H1 (cell line): ENCODE data around the gene AP4M1. TPM values are rescaled to one million over a fixed set of nuclear protein-coding genes. Genes with fewer than 3 reads are reported as not detected.

Source experiments
- CTCF ChIA-PET: fragments of 300-600 bp; sonication (Branson Sonifier 250); formaldehyde crosslinking; loops from one replicate; lab custom pipeline; 2021; ENCODE audit not compliant: partially characterized antibody; lab: Charles Lee
- POLR2A ChIA-PET: fragments of 300-600 bp; sonication (Branson Sonifier 250); formaldehyde crosslinking; loops from one replicate; lab custom pipeline; 2021; ENCODE audit warnings: inconsistent platforms; ENCODE audit not compliant: partially characterized antibody; lab: Charles Lee
- DNase-seq, 2 experiments: peaks; one replicate each; pipeline versions ENCODE4 v3.0.0 to v3.0.0-alpha.2; 2010 to 2022; ENCODE audit warnings: low spot score in 2 of 2, low read depth in 1 of 2, mixed read lengths in 1 of 2
- FAIRE-seq: peaks from 2 replicates; lab custom pipeline; 2011; peaks lifted over from hg19 to GRCh38; lab: Jason Lieb, UNC
- H2AFZ ChIP-seq: 2 replicates; pipeline ENCODE4 v1.8.1; 2012; ENCODE audit warnings: low read length, inconsistent platforms
- H2AK5ac ChIP-seq: 2 replicates; pipeline ENCODE4 v1.6.1; 2013; ENCODE audit warnings: low read depth, low read length
- H2BK120ac ChIP-seq: replicated peaks from 2 replicates; pipeline ENCODE3; 2013; ENCODE audit warnings: low read depth, low read length, inconsistent platforms
- H2BK12ac ChIP-seq: 2 replicates; pipeline ENCODE4 v1.6.1; 2013; ENCODE audit warnings: low read depth, low read length
- H2BK15ac ChIP-seq: 2 replicates; pipeline ENCODE4 v1.6.1; 2013; ENCODE audit warnings: low read length
- H2BK20ac ChIP-seq: 2 replicates; pipeline ENCODE4 v1.6.1; 2013; ENCODE audit warnings: low read length
- H2BK5ac ChIP-seq: 2 replicates; pipeline ENCODE4 v1.6.1; 2013; ENCODE audit warnings: low read depth, low read length
- H3K14ac ChIP-seq: 2 replicates; pipeline ENCODE4 v1.6.1; 2013; ENCODE audit warnings: inconsistent platforms; ENCODE audit not compliant: insufficient read length
- H3K18ac ChIP-seq: 2 replicates; pipeline ENCODE4 v1.6.1; 2013; ENCODE audit warnings: low read length; ENCODE audit errors: extremely low read depth
- H3K23ac ChIP-seq: 2 replicates; pipeline ENCODE4 v1.6.1; 2013; ENCODE audit warnings: inconsistent platforms; ENCODE audit not compliant: insufficient read length
- H3K23me2 ChIP-seq: 2 replicates; pipeline ENCODE4 v1.6.1; 2013; ENCODE audit warnings: low read depth, low read length
- H3K27ac ChIP-seq: 2 replicates; pipeline ENCODE4 v1.6.1; 2011; ENCODE audit warnings: low read depth, low read length, inconsistent platforms
- H3K27me3 ChIP-seq, 4 experiments: replicated peaks in 1 of 4; 1 replicate in 1 of 4; 2 replicates in 3 of 4; pipeline versions ENCODE4 v1.6.1 to v1.8.1; 2011 to 2013; ENCODE audit warnings: low read length in 3 of 4, mild to moderate bottlenecking in 3 of 4, inconsistent platforms in 2 of 4, mixed read lengths in 2 of 4, moderate library complexity in 1 of 4; ENCODE audit not compliant: control insufficient read depth in 3 of 4, insufficient read depth in 3 of 4; ENCODE audit errors: extremely low read depth in 1 of 4
- H3K36me3 ChIP-seq, 4 experiments: 2 replicates each; pipeline versions ENCODE4 v1.6.1 to v1.8.1; 2011 to 2013; ENCODE audit warnings: mild to moderate bottlenecking in 4 of 4, low read length in 3 of 4, moderate library complexity in 2 of 4, control low read depth in 1 of 4, inconsistent platforms in 1 of 4; ENCODE audit not compliant: insufficient read depth in 4 of 4, control insufficient read depth in 2 of 4
- H3K4ac ChIP-seq: replicated peaks from 2 replicates; pipeline ENCODE3; 2013; ENCODE audit warnings: low read length, low read depth, mixed read lengths, inconsistent platforms; ENCODE audit not compliant: insufficient read length
- H3K4me1 ChIP-seq, 4 experiments: replicated peaks in 1 of 4; 1 replicate in 1 of 4; 2 replicates in 3 of 4; pipeline versions ENCODE4 v1.6.1 to v1.8.1; 2011 to 2013; ENCODE audit warnings: low read length in 3 of 4, inconsistent platforms in 2 of 4, mixed read lengths in 1 of 4; ENCODE audit not compliant: insufficient read depth in 4 of 4, control insufficient read depth in 3 of 4
- H3K4me2 ChIP-seq, 2 experiments: 2 replicates each; pipeline versions ENCODE4 v1.6.1 to v1.8.1; 2011 to 2013; ENCODE audit warnings: low read depth in 2 of 2, low read length in 2 of 2, control low read depth in 1 of 2, inconsistent platforms in 1 of 2, mild to moderate bottlenecking in 1 of 2; ENCODE audit not compliant: insufficient read depth in 1 of 2
- H3K4me3 ChIP-seq, 4 experiments: fragments of 200-600, 300-600 bp in 1 of 4; sonication (generic), shearing (Covaris generic), sonication (Bioruptor Twin) in 1 of 4; 2 replicates each; pipeline versions ENCODE4 v1.5.1 to v1.8.1; 2011 to 2016; ENCODE audit warnings: low read length in 4 of 4, low read depth in 3 of 4, control low read depth in 2 of 4, inconsistent platforms in 2 of 4, mild to moderate bottlenecking in 2 of 4, mixed read lengths in 1 of 4, moderate library complexity in 1 of 4; ENCODE audit not compliant: insufficient read depth in 2 of 4; ENCODE audit errors: extremely low read depth in 1 of 4
- H3K56ac ChIP-seq: replicated peaks from 2 replicates; pipeline ENCODE3; 2013; ENCODE audit warnings: low read depth, mild to moderate bottlenecking, mixed read lengths, low read length, inconsistent platforms; ENCODE audit not compliant: insufficient read length
- H3K79me1 ChIP-seq: 2 replicates; pipeline ENCODE4 v1.6.1; 2013; ENCODE audit warnings: low read depth, low read length, control low read depth
- H3K79me2 ChIP-seq, 2 experiments: 2 replicates each; pipeline versions ENCODE4 v1.6.1 to v1.8.1; 2012 to 2013; ENCODE audit warnings: low read length in 2 of 2, mild to moderate bottlenecking in 2 of 2, inconsistent platforms in 1 of 2; ENCODE audit not compliant: insufficient read depth in 2 of 2, control insufficient read depth in 1 of 2
- H3K9ac ChIP-seq, 4 experiments: replicated peaks in 1 of 4; 1 replicate in 1 of 4; 2 replicates in 3 of 4; pipeline versions ENCODE4 v1.6.1 to v1.8.1; 2011 to 2013; ENCODE audit warnings: low read depth in 3 of 4, low read length in 3 of 4, control low read depth in 2 of 4, mild to moderate bottlenecking in 2 of 4, moderate library complexity in 2 of 4, inconsistent platforms in 1 of 4; ENCODE audit errors: extremely low read depth in 1 of 4
- H3K9me3 ChIP-seq, 2 experiments: 2 replicates each; pipeline versions ENCODE4 v1.6.1 to v1.8.1; 2012 to 2013; ENCODE audit warnings: mild to moderate bottlenecking in 2 of 2, moderate library complexity in 2 of 2, control low read depth in 1 of 2, inconsistent platforms in 1 of 2, low read depth in 1 of 2, low read length in 1 of 2, mixed read lengths in 1 of 2; ENCODE audit not compliant: insufficient read depth in 2 of 2
- H4K20me1 ChIP-seq, 2 experiments: replicated peaks in 1 of 2; 2 replicates each; pipeline versions ENCODE3 to v1.8.1; 2011 to 2013; ENCODE audit warnings: inconsistent platforms in 2 of 2, low read length in 2 of 2, mild to moderate bottlenecking in 1 of 2; ENCODE audit not compliant: insufficient read depth in 2 of 2, control insufficient read depth in 1 of 2
- H4K5ac ChIP-seq: 2 replicates; pipeline ENCODE4 v1.6.1; 2013; ENCODE audit warnings: low read length, low read depth, mixed read lengths, inconsistent platforms; ENCODE audit not compliant: insufficient read length
- H4K8ac ChIP-seq: 2 replicates; pipeline ENCODE4 v1.8.0; 2013; ENCODE audit warnings: mild to moderate bottlenecking, moderate library complexity, low read length, inconsistent platforms; ENCODE audit not compliant: insufficient read depth; ENCODE audit errors: extremely low read depth
- H4K91ac ChIP-seq: replicated peaks from 2 replicates; pipeline ENCODE3; 2013; ENCODE audit warnings: low read length, mixed read lengths, inconsistent platforms; ENCODE audit not compliant: insufficient read length
- ASH2L ChIP-seq: fragments of 200-600, 300-600 bp; sonication (generic); IDR thresholded peaks from one replicate; pipeline ENCODE4 v1.7.1; 2017; ENCODE audit warnings: low read length
- CBX8 ChIP-seq: fragments of 300-800, 300-1000 bp; sonication (generic); IDR thresholded peaks from 2 replicates; pipeline ENCODE4 v1.7.1; 2016; ENCODE audit warnings: low read depth, low read length, borderline replicate concordance
- CTBP2 ChIP-seq: IDR thresholded peaks from 2 replicates; pipeline ENCODE4 v1.7.0; 2011; ENCODE audit warnings: borderline replicate concordance, mild to moderate bottlenecking, moderate library complexity, mixed read lengths, low read length; ENCODE audit not compliant: insufficient read depth, insufficient read length
- EP300 ChIP-seq, 2 experiments: IDR thresholded peaks; 1 replicate in 1 of 2; 2 replicates in 1 of 2; pipeline ENCODE4 v1.6.1; 2011 to 2012; ENCODE audit warnings: low read depth in 2 of 2, low read length in 2 of 2, mild to moderate bottlenecking in 2 of 2, borderline replicate concordance in 1 of 2, inconsistent platforms in 1 of 2, moderate library complexity in 1 of 2
- EZH2 ChIP-seq: fragments of 200-600 bp; sonication (generic); IDR thresholded peaks from 2 replicates; pipeline ENCODE4 v1.7.1; 2012; ENCODE audit warnings: low read depth, mild to moderate bottlenecking, moderate library complexity, low read length, inconsistent platforms; ENCODE audit not compliant: severe bottlenecking
- GABPA ChIP-seq: IDR thresholded peaks from 2 replicates; pipeline ENCODE4 v1.6.1; 2011; ENCODE audit warnings: mild to moderate bottlenecking, low read length, moderate library complexity, borderline replicate concordance; ENCODE audit not compliant: insufficient read depth
- GTF2F1 ChIP-seq: IDR thresholded peaks from 2 replicates; pipeline ENCODE4 v1.6.1; 2012; ENCODE audit warnings: low read depth, low read length, improper control_type of control experiment, borderline replicate concordance
- RFX5 ChIP-seq: IDR thresholded peaks from 2 replicates; pipeline ENCODE4 v1.6.1; 2011; ENCODE audit warnings: low read depth, low read length, improper control_type of control experiment, borderline replicate concordance
- SP2 ChIP-seq: IDR thresholded peaks from 2 replicates; pipeline ENCODE4 v1.6.1; 2012; ENCODE audit warnings: mild to moderate bottlenecking, low read length, inconsistent platforms
- SP4 ChIP-seq: IDR thresholded peaks from 2 replicates; pipeline ENCODE4 v1.6.1; 2012; ENCODE audit warnings: low read length, inconsistent platforms
- SUZ12 ChIP-seq: fragments of 200-600 bp; sonication (generic); IDR thresholded peaks from 2 replicates; pipeline ENCODE4 v1.6.1; 2012; ENCODE audit warnings: mild to moderate bottlenecking, inconsistent platforms, low read length, moderate library complexity, mixed read lengths
- TAF7 ChIP-seq: optimal IDR thresholded peaks from 2 replicates; pipeline ENCODE3; 2011; ENCODE audit warnings: low read depth, mild to moderate bottlenecking, inconsistent platforms, low read length, moderate library complexity, borderline replicate concordance
- WGBS, 2 experiments: shearing (Covaris generic) in 1 of 2; methylation state at CpG; one replicate each; pipeline versions ENCODE4 v1.1.6 to v1.1.7; 2013 to 2015; ENCODE audit warnings: low lambda C conversion rate in 2 of 2, mixed read lengths in 2 of 2, inconsistent platforms in 1 of 2, low coverage in 1 of 2, missing lambda C conversion rate in 1 of 2; ENCODE audit not compliant: insufficient replicate concordance in 2 of 2, insufficient coverage in 1 of 2, insufficient read length in 1 of 2; ENCODE audit errors: extremely low coverage in 1 of 2, missing lambda C conversion rate in 1 of 2; 5-methylcytosine and 5-hydroxymethylcytosine counted together
- polyA plus RNA-seq, 7 experiments: library from polyadenylated mRNA; depleted of rRNA in 3 of 7; stranded (reverse) in 5 of 7; unstranded in 2 of 7; fragments of >200 nt in 5 of 7; fragments of 200-250 nt in 2 of 7; gene quantifications; 1 replicate in 5 of 7; 2 replicates in 1 of 7; 4 replicates in 1 of 7; pipeline versions ENCODE4 v1.2.1 to v1.2.3, GENCODE V29; 2011 to 2013; ENCODE audit warnings: missing spikeins in 2 of 7, mixed read lengths in 2 of 7
- total RNA-seq: library from RNA; stranded (reverse); fragmentation: NEBNext Ultra II Directional; extraction: Animal tissue kit (Norgen Biotek cat#: 25700); gene quantifications from 2 replicates; pipeline ENCODE4 v1.2.1, GENCODE V29; 2021

Gene AP4M1
- total and polyA plus RNA-seq, 2 of the 8 experiments (the other 6 are each of a cell fraction or from before 2014, with no cell fraction given) = 15.2 to 16.6 TPM

- no peak overlapping the region for H2BK12ac ChIP-seq
- H3K4me2 ChIP-seq = no peak overlapping the region
- FAIRE-seq = no peak
- no peak overlapping the region for H4K91ac ChIP-seq
- no peak overlapping the region for H3K4ac ChIP-seq
- peaks cover 3% of the 10 kb centered on the region; the same call in 1 of the 2 replicates for H3K79me1 ChIP-seq
- peaks cover 0 to 1% (median 0%) of the 10 kb centered on the region in 4 experiments; a peak in 1 of 7 replicates for H3K27me3 ChIP-seq
- no peak overlapping the region for H2BK5ac ChIP-seq
- H3K23ac ChIP-seq = no peak overlapping the region
- peaks cover 0 to 3% of the 10 kb centered on the region in 2 experiments for H4K20me1 ChIP-seq
- H3K14ac ChIP-seq = no peak overlapping the region
- H2AK5ac ChIP-seq = no peak overlapping the region
- no peak overlapping the region for H2BK15ac ChIP-seq
- no peak overlapping the region for H4K8ac ChIP-seq
- peaks cover 15 to 41% (median 29%) of the 10 kb centered on the region in 4 experiments for H3K36me3 ChIP-seq
- no peak overlapping the region for H3K56ac ChIP-seq
- CTCF ChIA-PET = interaction anchor here (0.7 to 1.7 kb wide), 2 partner anchors 9 to 42 kb away, joined by 3 read pairs; partner anchors contain the start of gene ZKSCAN1
- H3K79me2 ChIP-seq = peaks cover 0 to 18% of the 10 kb centered on the region in 2 experiments; a peak in 2 of 4 replicates
- no peak overlapping the region for H2BK120ac ChIP-seq
- no peak overlapping the region for H2BK20ac ChIP-seq
- H3K9me3 ChIP-seq = no peaks in the 10 kb centered on the region
- no peak overlapping the region for H3K4me3 ChIP-seq
- no peak overlapping the region for H4K5ac ChIP-seq
- no peak overlapping the region for H3K9ac ChIP-seq
- no peaks in the 10 kb centered on the region for H3K4me1 ChIP-seq
- POLR2A ChIA-PET = interaction anchor here (18.6 kb wide), 1 partner anchor 15 kb away, joined by 294 read pairs; the partner anchor contains the start of gene ZNF3
- no peaks in the 10 kb centered on the region; the same call in 1 of the 2 replicates for H3K23me2 ChIP-seq
- no peak overlapping the region for H3K27ac ChIP-seq
- DNase-seq = no peak
- WGBS, 2 experiments = 95% methylated on average over 10 of the region's 10 CpGs; no CpG with 5 or more reads in 1 of the 2 experiments
- no peak overlapping the region for H3K18ac ChIP-seq
- no peak overlapping the region for H2AFZ ChIP-seq
- TF ChIP-seq TAF7 = no peak
- TF ChIP-seq CBX8 = no peak
- no peak for TF ChIP-seq EP300 (IDR thresholded peaks at IDR 0.05; ENCODE audit: borderline replicate concordance in 1 of 2, low read depth in 2 of 2, low read length in 2 of 2)
- TF ChIP-seq GTF2F1 = no peak
- TF ChIP-seq ASH2L = no peak
- no peak for TF ChIP-seq EZH2
- no peak for TF ChIP-seq RFX5
- TF ChIP-seq CTBP2 = no peak
- no peak for TF ChIP-seq SUZ12
- TF ChIP-seq SP2 = no peak
- TF ChIP-seq GABPA = no peak
- TF ChIP-seq SP4 = no peak
Measured at GRCh38 chr7:100057006-100057405, 44.4 kb upstream of the AP4M1 start.
